GM12875 (cell line): ENCODE data around the gene GRM3.

Experiments used
- H3K4me3 ChIP-seq: one replicate; pipeline ENCODE4 v1.5.1; 2011; ENCODE audit warnings: low read depth, low read length, control low read depth
- CTCF ChIP-seq: IDR thresholded peaks from 2 replicates; pipeline ENCODE4 v1.5.1; 2011; ENCODE audit warnings: low read depth, mild to moderate bottlenecking, control low read depth, inconsistent platforms, low read length, moderate library complexity, borderline replicate concordance; ENCODE audit not compliant: insufficient read depth

GRM3 gene

GRCh38 chr7:86785641-86786040 is 141.9 kb downstream of the GRM3 start:
- no peak overlapping the region for H3K4me3 ChIP-seq
- no peak for TF ChIP-seq CTCF

GRCh38 chr7:86786376-86786775 is 142.7 kb downstream of the GRM3 start:
- no peak for TF ChIP-seq CTCF
- H3K4me3 ChIP-seq: no peak overlapping the region

- no peak overlapping the region for H3K4me3 ChIP-seq
- TF ChIP-seq CTCF: no peak
Observed at GRCh38 chr7:86788948-86789347, 145.2 kb downstream of the GRM3 start.

GRCh38 chr7:86790383-86790782 is 146.7 kb downstream of the GRM3 start:
- TF ChIP-seq CTCF: no peak
- H3K4me3 ChIP-seq: no peak overlapping the region

GRCh38 chr7:86792260-86792659 is 148.6 kb downstream of the GRM3 start:
- TF ChIP-seq CTCF: no peak

GRCh38 chr7:86793136-86793535 is 149.4 kb downstream of the GRM3 start:
- no peak overlapping the region for H3K4me3 ChIP-seq
- TF ChIP-seq CTCF: no peak

More at GRCh38 chr7:86792260-86792659, 148.6 kb downstream of the GRM3 start:
- no peak overlapping the region for H3K4me3 ChIP-seq

- H3K4me3 ChIP-seq: no peak overlapping the region
- TF ChIP-seq CTCF: peak; percentile 51; the same call in 1 of the 2 replicates
Observed at GRCh38 chr7:86814661-86815379, 171.1 kb downstream of the GRM3 start.
